HepG2 (cell line): Measurements from ENCODE around the gene SECTM1. TPM values are rescaled to one million over a fixed set of nuclear protein-coding genes. Genes with fewer than 3 reads are reported as not detected.

Experiments used
- ATF7-NPFF ChIP-seq: sonication (generic); formaldehyde crosslinking; IDR thresholded peaks from 2 replicates; pipeline ENCODE4 v1.8.1; 2023; ENCODE audit warnings: mild to moderate bottlenecking, low read depth, missing genetic modification reagents, moderate library complexity
- BHLHE40 ChIP-seq: IDR thresholded peaks from 2 replicates; pipeline ENCODE4 v1.6.1; 2011; ENCODE audit warnings: low read length, improper control_type of control experiment
- GPN1 ChIP-seq: sonication (generic); formaldehyde crosslinking; IDR thresholded peaks from 2 replicates; pipeline ENCODE4 v1.5.1; 2020; ENCODE audit warnings: missing genetic modification reagents, borderline replicate concordance
- HIVEP1 ChIP-seq: sonication (generic); formaldehyde crosslinking; IDR thresholded peaks from 2 replicates; pipeline ENCODE4 v1.4.0; 2020; ENCODE audit warnings: mild to moderate bottlenecking, missing genetic modification reagents
- KLF16 ChIP-seq, 2 experiments: sonication (generic) in 1 of 2; formaldehyde crosslinking in 1 of 2; IDR thresholded peaks; 2 replicates each; pipeline versions ENCODE4 v1.6.1 to v1.8.0; 2016 to 2023; ENCODE audit warnings: missing genetic modification reagents in 2 of 2, missing compliant biosample characterization in 1 of 2
- MNT ChIP-seq: fragments of 450-650 bp; IDR thresholded peaks from 2 replicates; pipeline ENCODE4 v1.6.1; 2016
- NCOA1 ChIP-seq: sonication (generic); formaldehyde crosslinking; IDR thresholded peaks from 2 replicates; pipeline ENCODE4 v1.9.0; 2021; ENCODE audit warnings: missing genetic modification reagents
- NFE2L2 ChIP-seq: fragments of 150-350 bp; IDR thresholded peaks from 2 replicates; pipeline ENCODE4 v1.6.1; 2014; ENCODE audit warnings: low read length
- PAWR ChIP-seq: sonication (generic); formaldehyde crosslinking; IDR thresholded peaks from 2 replicates; pipeline ENCODE4 v1.4.0; 2020; ENCODE audit warnings: missing genetic modification reagents, mild to moderate bottlenecking, borderline replicate concordance
- SMARCE1 ChIP-seq: fragments of 450-650 bp; IDR thresholded peaks from 2 replicates; pipeline ENCODE4 v1.6.1; 2017; ENCODE audit warnings: borderline replicate concordance
- ZNF17 ChIP-seq: sonication (generic); formaldehyde crosslinking; IDR thresholded peaks from 2 replicates; pipeline ENCODE4 v1.5.0; 2020; ENCODE audit warnings: mild to moderate bottlenecking, missing genetic modification reagents
- ZNF24 ChIP-seq: fragments of 450-650 bp; IDR thresholded peaks from 2 replicates; pipeline ENCODE4 v1.6.1; 2017; ENCODE audit warnings: antibody characterized with exemption, mild to moderate bottlenecking
- ZNF567 ChIP-seq: sonication (generic); formaldehyde crosslinking; IDR thresholded peaks from 2 replicates; pipeline ENCODE4 v1.8.1; 2023; ENCODE audit warnings: mild to moderate bottlenecking, missing genetic modification reagents, borderline replicate concordance
- ZNF570 ChIP-seq: sonication (generic); formaldehyde crosslinking; IDR thresholded peaks from 2 replicates; pipeline ENCODE4 v1.4.0; 2020; ENCODE audit warnings: mild to moderate bottlenecking, missing genetic modification reagents, borderline replicate concordance
- ZNF644 ChIP-seq: IDR thresholded peaks from 2 replicates; pipeline ENCODE4 v1.6.1; 2016; ENCODE audit warnings: low read depth
- ZSCAN9 ChIP-seq: IDR thresholded peaks from 2 replicates; pipeline ENCODE4 v1.6.1; 2016; ENCODE audit warnings: borderline replicate concordance
- polyA plus RNA-seq, 8 experiments: library from polyadenylated mRNA; depleted of rRNA in 3 of 8; stranded (reverse) in 7 of 8; unstranded in 1 of 8; fragments of >200 nt; fragmentation: Illumina TruSeq in 4 of 8; extraction: Trizol in 4 of 8; gene quantifications; 2 replicates each; pipeline versions ENCODE4 v1.2.1 to v1.2.3, GENCODE V29; 2011 to 2016; ENCODE audit warnings: low read depth in 4 of 8, missing spikeins in 1 of 8, mixed read lengths in 1 of 8; ENCODE audit not compliant: insufficient read depth in 1 of 8
- total RNA-seq, 5 experiments: library from RNA; depleted of rRNA; stranded (reverse); fragments of >200 nt; fragmentation: Illumina TruSeq; extraction: Trizol; gene quantifications; 2 replicates each; pipeline ENCODE4 v1.2.3, GENCODE V29; 2016; ENCODE audit warnings: low read depth in 1 of 5
- TF ChIP-seq, protein P1 (sequence below): sonication (generic); formaldehyde crosslinking; IDR thresholded peaks from 2 replicates; pipeline ENCODE4 v1.4.0; 2020; ENCODE audit warnings: missing genetic modification reagents, borderline replicate concordance
- TF ChIP-seq, protein P2 (sequence below): sonication (generic); formaldehyde crosslinking; IDR thresholded peaks from 2 replicates; pipeline ENCODE4 v1.4.0; 2020; ENCODE audit warnings: missing genetic modification reagents, borderline replicate concordance
- TF ChIP-seq, protein P3 (sequence below): IDR thresholded peaks from 2 replicates; pipeline ENCODE4 v1.4.0; 2020; ENCODE audit warnings: mild to moderate bottlenecking, missing genetic modification reagents

The SECTM1 gene
- total and polyA plus RNA-seq, 2 of the 13 experiments (the other 11 are each of a cell fraction or from before 2014, with no cell fraction given) = 3.5 to 5.3 TPM

- TF ChIP-seq, protein P1, sequence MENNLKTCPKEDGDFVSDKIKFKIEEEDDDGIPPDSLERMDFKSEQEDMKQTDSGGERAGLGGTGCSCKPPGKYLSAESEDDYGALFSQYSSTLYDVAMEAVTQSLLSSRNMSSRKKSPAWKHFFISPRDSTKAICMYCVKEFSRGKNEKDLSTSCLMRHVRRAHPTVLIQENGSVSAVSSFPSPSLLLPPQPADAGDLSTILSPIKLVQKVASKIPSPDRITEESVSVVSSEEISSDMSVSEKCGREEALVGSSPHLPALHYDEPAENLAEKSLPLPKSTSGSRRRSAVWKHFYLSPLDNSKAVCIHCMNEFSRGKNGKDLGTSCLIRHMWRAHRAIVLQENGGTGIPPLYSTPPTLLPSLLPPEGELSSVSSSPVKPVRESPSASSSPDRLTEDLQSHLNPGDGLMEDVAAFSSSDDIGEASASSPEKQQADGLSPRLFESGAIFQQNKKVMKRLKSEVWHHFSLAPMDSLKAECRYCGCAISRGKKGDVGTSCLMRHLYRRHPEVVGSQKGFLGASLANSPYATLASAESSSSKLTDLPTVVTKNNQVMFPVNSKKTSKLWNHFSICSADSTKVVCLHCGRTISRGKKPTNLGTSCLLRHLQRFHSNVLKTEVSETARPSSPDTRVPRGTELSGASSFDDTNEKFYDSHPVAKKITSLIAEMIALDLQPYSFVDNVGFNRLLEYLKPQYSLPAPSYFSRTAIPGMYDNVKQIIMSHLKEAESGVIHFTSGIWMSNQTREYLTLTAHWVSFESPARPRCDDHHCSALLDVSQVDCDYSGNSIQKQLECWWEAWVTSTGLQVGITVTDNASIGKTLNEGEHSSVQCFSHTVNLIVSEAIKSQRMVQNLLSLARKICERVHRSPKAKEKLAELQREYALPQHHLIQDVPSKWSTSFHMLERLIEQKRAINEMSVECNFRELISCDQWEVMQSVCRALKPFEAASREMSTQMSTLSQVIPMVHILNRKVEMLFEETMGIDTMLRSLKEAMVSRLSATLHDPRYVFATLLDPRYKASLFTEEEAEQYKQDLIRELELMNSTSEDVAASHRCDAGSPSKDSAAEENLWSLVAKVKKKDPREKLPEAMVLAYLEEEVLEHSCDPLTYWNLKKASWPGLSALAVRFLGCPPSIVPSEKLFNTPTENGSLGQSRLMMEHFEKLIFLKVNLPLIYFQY (CRISPR knock-in tag) = peak; percentile 68; the same call in 1 of the 2 replicates
- TF ChIP-seq SMARCE1 (no peak), GPN1 (CRISPR knock-in tag) (no peak), ZNF24 (peak; percentile 25; the same call in 1 of the 2 replicates), ZSCAN9 (peak; percentile 87; the same call in 1 of the 2 replicates), NFE2L2 (no peak), PAWR (CRISPR knock-in tag) (no peak), KLF16 (CRISPR knock-in tag; IDR thresholded peaks at IDR 0.05) (peak; percentile 26 to 97; a peak in 2 of 4 replicates), ZNF17 (CRISPR knock-in tag) (no peak), MNT (peak; percentile 100), ZNF570 (no peak), ATF7-NPFF (CRISPR knock-in tag) (no peak), BHLHE40 (peak; percentile 100), HIVEP1 (CRISPR knock-in tag) (peak; percentile 95), NCOA1 (CRISPR knock-in tag) (peak; percentile 100), ZNF567 (CRISPR knock-in tag) (peak; percentile 90), ZNF644 (CRISPR knock-in tag) (peak; percentile 83)
- TF ChIP-seq, protein P2, sequence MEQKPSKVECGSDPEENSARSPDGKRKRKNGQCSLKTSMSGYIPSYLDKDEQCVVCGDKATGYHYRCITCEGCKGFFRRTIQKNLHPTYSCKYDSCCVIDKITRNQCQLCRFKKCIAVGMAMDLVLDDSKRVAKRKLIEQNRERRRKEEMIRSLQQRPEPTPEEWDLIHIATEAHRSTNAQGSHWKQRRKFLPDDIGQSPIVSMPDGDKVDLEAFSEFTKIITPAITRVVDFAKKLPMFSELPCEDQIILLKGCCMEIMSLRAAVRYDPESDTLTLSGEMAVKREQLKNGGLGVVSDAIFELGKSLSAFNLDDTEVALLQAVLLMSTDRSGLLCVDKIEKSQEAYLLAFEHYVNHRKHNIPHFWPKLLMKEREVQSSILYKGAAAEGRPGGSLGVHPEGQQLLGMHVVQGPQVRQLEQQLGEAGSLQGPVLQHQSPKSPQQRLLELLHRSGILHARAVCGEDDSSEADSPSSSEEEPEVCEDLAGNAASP (CRISPR knock-in tag) = peak; percentile 100
- TF ChIP-seq, protein P3, sequence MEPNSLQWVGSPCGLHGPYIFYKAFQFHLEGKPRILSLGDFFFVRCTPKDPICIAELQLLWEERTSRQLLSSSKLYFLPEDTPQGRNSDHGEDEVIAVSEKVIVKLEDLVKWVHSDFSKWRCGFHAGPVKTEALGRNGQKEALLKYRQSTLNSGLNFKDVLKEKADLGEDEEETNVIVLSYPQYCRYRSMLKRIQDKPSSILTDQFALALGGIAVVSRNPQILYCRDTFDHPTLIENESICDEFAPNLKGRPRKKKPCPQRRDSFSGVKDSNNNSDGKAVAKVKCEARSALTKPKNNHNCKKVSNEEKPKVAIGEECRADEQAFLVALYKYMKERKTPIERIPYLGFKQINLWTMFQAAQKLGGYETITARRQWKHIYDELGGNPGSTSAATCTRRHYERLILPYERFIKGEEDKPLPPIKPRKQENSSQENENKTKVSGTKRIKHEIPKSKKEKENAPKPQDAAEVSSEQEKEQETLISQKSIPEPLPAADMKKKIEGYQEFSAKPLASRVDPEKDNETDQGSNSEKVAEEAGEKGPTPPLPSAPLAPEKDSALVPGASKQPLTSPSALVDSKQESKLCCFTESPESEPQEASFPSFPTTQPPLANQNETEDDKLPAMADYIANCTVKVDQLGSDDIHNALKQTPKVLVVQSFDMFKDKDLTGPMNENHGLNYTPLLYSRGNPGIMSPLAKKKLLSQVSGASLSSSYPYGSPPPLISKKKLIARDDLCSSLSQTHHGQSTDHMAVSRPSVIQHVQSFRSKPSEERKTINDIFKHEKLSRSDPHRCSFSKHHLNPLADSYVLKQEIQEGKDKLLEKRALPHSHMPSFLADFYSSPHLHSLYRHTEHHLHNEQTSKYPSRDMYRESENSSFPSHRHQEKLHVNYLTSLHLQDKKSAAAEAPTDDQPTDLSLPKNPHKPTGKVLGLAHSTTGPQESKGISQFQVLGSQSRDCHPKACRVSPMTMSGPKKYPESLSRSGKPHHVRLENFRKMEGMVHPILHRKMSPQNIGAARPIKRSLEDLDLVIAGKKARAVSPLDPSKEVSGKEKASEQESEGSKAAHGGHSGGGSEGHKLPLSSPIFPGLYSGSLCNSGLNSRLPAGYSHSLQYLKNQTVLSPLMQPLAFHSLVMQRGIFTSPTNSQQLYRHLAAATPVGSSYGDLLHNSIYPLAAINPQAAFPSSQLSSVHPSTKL (CRISPR knock-in tag) = peak; percentile 95
These were observed 45.4 kb downstream of the SECTM1 start (continued) for GRCh38 chr17:82287868-82288801.
